ENCODE measurements around the gene RNASE4.
"Not testable (repeated sequence)": the region's sequence is repeated elsewhere in the genome, so short reads cannot be mapped to it uniquely, and the experiment has no call there.

The RNASE4 gene

GRCh38 chr14:20699931-20700330, 15.6 kb downstream of the RNASE4 start:
- no peak for DNase-seq

DNA sequence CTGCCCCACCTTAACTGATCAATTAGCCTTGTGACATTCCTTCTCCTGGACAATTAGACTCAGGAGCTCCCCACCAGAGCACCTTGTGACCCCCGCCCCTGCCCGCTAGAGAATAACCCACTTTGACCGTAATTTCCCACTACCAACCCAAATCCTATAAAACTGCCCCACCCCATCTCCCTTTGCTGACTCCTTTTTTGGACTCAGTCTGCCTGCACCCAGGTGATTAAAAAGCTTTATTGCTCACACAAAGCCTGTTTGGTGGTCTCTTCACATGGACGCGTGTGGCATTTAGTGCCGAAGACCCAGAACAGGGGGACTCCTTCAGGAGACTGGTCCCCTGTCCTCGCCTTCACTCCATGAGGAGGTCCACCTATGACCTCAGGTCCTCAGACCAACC, 16.6 kb downstream of the RNASE4 start:
- DNase-seq: not testable (repeated sequence)

- DNase-seq: no peak
Observed at GRCh38 chr14:20706657-20707355, 22.4 kb downstream of the RNASE4 start.

- DNase-seq: no peak
Observed at GRCh38 chr14:20707622-20708021, 23.3 kb downstream of the RNASE4 start.

DNA sequence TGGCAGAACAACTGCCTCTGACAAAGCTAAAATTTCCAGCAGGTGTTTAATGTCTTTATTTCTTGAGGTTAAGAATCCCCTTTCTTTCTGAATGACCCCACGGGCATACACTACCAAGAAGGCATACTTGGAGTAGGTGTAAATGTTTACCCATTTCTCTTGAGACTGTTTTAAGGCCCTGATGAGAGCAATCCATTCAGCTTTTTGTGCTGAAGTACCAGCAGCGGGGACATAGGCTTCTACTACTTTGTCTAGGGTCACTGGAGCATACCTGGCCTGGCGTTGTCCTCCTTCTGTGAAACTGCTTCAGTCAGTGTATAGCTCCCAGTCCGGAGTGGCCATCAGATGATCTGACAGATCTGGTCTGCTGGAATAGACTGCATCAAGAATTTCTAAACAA, 26.9 kb downstream of the RNASE4 start:
- DNase-seq: no peak

GRCh38 chr14:20711685-20712084, 27.3 kb downstream of the RNASE4 start:
- DNase-seq: no peak

- DNase-seq: no peak
Observed at GRCh38 chr14:20712904-20713303, 28.5 kb downstream of the RNASE4 start.

GRCh38 chr14:20714593-20715250, 30.4 kb downstream of the RNASE4 start:
- no peak for DNase-seq

GRCh38 chr14:20719777-20720176, 35.4 kb downstream of the RNASE4 start:
- no peak for DNase-seq

GRCh38 chr14:20720741-20721140, 36.4 kb downstream of the RNASE4 start:
- no peak for DNase-seq

- DNase-seq: no peak
Observed at GRCh38 chr14:20722016-20722415, 37.7 kb downstream of the RNASE4 start.

DNA sequence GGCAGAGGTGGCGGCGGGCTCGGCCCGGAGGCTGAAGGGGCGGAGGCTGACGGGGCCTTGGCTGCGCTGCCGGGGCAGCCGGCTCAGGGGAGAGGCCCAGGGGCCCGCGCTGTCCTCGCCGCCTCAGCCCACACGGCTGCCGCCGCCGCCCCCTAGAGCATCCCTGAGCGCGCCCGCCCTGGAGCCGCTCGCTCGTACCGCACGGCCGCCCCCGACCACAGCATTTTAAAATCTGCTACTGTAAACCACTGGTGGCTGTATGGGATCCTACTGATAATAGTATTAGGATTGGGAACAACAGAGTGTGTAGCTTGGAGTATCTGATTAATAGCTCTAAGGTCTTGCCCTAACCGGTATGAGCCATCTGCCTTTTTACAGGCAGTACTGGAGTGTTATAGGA, 39.1 kb downstream of the RNASE4 start:
- no peak for DNase-seq

GRCh38 chr14:20726121-20726520, 41.8 kb downstream of the RNASE4 start:
- DNase-seq: not testable (repeated sequence)

- no peak for DNase-seq
Observed at GRCh38 chr14:20726531-20726930, 42.2 kb downstream of the RNASE4 start.

DNA sequence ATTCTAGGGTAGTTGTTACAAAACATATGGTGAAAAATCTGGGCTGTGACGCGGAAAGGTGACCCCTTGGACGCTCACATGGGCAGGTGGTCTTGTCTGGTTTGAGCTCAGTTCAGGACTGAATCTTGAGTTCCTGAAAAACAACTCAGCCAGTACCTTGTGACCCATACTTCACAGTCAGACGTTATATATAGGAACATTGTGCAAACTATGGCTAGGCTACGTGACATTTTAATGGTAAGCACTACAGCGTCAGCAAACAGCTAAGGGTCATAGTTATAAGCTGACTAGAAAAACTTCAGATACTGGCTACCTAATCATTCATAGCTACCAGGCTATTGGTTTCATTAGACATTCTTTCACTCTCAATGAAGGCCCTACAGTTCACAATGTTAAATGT, 46.5 kb downstream of the RNASE4 start:
- no peak for DNase-seq

DNA sequence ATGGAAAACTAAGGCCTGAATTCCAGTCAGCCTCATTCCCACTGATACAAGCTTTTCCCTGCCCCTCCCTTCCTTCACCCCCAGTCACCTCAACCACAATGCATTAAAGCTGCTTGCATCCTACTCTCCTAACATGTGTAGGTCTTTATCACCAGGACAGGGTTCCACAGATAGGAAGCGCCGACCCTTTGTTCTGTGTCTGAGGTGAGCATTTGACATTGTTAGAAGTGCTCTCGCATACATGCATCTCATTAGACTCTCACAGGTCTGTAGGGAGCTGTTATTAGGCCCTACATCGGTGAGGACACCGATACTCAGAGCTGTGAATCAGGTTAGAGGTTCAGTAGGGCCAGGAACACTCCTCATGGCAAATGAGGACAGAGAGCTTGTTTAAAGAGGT, 48.1 kb downstream of the RNASE4 start:
- no peak for DNase-seq

DNA sequence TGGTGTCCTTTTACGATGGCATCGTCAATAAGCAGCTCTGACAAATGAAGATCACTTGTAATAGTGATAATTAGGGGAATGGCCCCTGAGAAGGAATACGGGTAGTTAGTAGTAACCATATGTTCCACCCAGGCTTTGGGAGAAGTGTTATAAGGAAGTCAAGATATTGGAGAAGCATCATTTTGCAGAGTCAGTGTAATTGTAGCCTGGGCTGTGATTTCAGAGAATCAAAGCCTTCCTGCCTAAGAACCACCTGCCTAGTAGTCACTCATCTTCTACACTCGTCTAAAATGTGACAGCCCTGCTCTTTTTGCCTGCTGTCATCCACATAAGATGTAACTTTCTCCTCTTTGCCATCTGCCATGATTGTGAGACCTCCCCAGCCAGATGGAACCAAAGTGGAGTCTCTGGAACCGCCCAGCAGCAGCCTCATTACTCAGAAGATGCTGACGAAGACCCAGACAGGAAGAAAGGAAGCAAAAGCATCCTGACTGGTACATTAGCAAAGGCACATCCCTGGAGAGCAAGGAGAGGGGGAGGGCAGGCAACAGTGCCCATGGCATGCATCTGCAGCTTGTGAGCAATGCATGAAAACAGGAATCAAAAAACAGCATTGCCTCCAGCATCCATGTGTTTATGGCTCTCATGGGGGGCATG, 48.7 kb downstream of the RNASE4 start:
- no peak for DNase-seq

DNA sequence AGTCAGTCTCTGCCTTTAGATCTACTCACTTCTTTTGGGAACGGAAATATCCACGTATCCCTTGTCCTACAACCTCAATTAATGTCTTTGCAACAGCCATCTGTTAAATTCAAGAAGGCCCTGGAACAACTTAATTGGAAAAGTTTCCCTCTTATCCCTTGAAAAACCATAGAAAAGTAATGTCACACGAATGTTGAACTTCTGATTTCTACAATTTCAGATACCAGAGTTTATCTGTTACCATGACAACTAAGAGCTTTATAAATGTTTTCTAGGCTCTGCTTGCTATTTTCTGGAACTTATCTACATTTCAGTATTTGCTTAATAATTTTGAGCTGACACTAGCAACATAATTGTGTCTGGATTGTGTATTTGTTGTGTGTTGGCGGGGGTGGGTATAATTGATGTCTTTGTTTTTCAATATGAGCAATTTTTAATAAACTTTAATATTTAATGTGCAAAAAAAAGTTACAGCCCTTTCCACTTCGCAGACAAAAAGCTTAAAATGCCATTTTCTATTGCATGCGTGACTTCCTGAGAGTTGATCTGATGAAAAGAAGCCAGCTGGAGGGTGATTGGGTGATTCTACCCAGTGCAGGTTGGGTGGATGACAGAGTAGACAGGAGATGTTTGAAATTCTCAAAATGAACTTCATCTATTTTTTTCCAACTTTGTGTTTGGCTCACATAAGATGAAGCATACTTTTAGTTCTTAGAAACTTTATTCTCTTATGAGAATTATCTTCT, 49.5 kb downstream of the RNASE4 start:
- DNase-seq: no peak

GRCh38 chr14:20734430-20734806, 50.1 kb downstream of the RNASE4 start:
- no peak for DNase-seq

- DNase-seq: not testable (repeated sequence)
Observed at GRCh38 chr14:20738292-20738691, 53.9 kb downstream of the RNASE4 start.

DNA sequence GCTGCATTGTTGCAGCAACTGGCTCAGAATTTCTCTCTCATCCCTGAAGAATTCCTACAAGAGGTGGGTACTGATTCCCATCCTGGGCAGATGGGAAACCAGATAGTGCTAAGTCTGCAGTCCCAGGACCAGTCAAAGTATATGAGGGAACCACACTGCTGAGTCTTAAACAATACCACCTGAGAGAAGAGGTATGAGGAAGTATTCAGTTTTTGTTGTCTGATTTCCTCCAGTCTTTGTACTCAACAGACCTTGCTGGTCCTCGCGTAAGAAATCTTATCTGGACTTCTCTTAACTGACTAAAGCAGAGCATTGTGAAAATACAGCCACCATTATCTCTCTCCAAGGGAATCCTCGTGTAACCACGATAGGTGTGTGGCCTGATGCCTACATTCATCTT, 57.8 kb downstream of the RNASE4 start:
- DNase-seq: no peak

- no peak for DNase-seq
Observed at GRCh38 chr14:20743556-20743955, 59.2 kb downstream of the RNASE4 start.

DNA sequence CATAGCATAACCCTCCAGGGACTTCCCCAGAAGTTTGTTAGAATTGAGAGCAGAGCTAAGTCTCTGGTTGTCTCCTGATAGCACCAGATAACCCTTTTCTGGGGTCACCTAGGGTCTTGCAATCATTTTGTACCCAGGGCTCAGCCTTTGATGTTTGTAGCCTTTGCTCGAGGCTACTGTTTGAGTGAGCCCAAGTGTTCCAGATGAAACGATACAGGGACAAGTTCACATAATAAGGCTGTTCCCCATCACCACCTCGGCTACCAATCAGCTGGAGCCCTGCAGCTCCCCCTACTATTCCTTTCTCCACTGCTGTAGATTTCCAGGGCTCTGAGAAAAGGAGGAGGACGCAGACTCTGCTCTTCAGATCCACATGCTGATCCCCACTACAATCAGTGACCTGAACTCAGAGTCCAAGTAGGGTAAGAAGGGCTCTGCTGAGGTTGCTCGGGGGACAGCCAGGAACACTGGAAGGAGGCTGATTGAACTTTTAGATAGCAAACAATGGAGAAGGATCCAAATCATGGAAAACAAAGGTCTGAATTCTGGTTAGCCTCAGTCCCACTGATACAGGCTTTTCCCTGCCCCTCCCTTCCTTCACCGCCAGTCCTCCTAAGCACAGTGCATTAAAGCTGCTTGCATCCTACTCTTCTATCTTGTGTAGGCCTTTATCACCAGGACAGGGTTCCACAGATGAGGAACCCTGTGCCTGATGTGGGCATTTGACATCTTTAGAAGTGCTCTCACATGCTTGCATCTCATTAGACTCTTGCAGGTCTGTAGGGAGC, 61.4 kb downstream of the RNASE4 start, which contains the start of gene EDDM3A:
TSS of gene EDDM3A (plus strand) at position 317 of the 788 bp plus-strand sequence. CDS start 1,694 bp downstream, outside the sequence.
- no peak for DNase-seq
